RWPE1 (cell line): ENCODE results near the gene STARD5.

Source experiments
- CTCF ChIA-PET: fragments of 350-600 bp; sonication (Branson Sonifier 250); formaldehyde crosslinking; extraction: SDS; loops from one replicate; lab custom pipeline; 2021; lab: Yijun Ruan, JAX
- POLR2A ChIA-PET: fragments of 400-600 bp; formaldehyde crosslinking; extraction: SDS; loops from one replicate; lab custom pipeline; 2020; ENCODE audit warnings: antibody characterized with exemption; ENCODE audit not compliant: low non-redundant PET; lab: Yijun Ruan, JAX
- DNase-seq: peaks from one replicate; pipeline ENCODE4 v3.0.0; 2012; ENCODE audit warnings: low spot score
- H3K27ac ChIP-seq: fragments of 450-650 bp; 2 replicates; pipeline ENCODE4 v1.5.1; 2017
- CTCF ChIP-seq: fragments of 450-650 bp; conservative IDR thresholded peaks from 2 replicates; pipeline ENCODE4 v1.5.1; 2017; ENCODE audit warnings: low read depth, mild to moderate bottlenecking

Gene STARD5

GRCh38 chr15:81294516-81294880 lies 29.4 kb downstream of the STARD5 start:
- no peak for TF ChIP-seq CTCF
- no peak overlapping the region for H3K27ac ChIP-seq
- no peak for DNase-seq
- ChIA-PET CTCF (interaction anchor here (0.7 kb wide), 1 partner anchor 14 kb away, joined by 3 read pairs; no protein-coding TSS in a partner anchor), POLR2A (no interaction called here)

GRCh38 chr15:81293728-81294515 lies 30.0 kb downstream of the STARD5 start:
- POLR2A ChIA-PET: no interaction called here
- no peak overlapping the region for H3K27ac ChIP-seq
- CTCF ChIA-PET: interaction anchor here (0.7 to 1.5 kb wide), 2 partner anchors 14 to 95 kb away, joined by 3 to 4 read pairs; no protein-coding TSS in a partner anchor
- TF ChIP-seq CTCF: no peak
- DNase-seq: no peak

DNA sequence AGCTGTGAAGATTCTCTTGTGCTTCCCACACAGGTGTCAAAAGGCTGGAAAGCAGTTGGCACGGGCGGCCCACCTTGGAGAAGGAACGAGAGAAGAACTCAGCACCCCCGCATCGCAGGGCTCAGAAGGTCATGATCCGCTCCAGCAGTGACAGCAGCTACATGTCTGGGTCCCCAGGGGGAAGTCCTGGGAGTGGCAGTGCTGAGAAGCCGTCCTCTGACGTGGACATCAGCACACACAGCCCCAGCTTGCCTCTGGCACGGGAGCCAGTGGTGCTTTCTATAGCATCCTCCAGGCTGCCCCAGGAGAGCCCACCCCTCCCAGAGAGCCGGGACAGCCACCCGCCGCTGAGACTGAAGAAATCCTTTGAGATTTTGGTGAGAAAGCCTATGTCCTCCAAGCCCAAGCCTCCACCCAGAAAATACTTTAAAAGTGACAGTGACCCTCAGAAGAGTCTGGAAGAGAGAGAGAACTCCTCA lies 31.4 kb downstream of the STARD5 start:
- ChIA-PET POLR2A (no interaction called here), CTCF (interaction anchor here (0.5 to 2.4 kb wide), 3 partner anchors 26 to 1666 kb away, joined by 4 to 7 read pairs (median 4); no protein-coding TSS in a partner anchor)
- H3K27ac ChIP-seq: no peak overlapping the region
- no peak for DNase-seq
- TF ChIP-seq CTCF: no peak

DNA sequence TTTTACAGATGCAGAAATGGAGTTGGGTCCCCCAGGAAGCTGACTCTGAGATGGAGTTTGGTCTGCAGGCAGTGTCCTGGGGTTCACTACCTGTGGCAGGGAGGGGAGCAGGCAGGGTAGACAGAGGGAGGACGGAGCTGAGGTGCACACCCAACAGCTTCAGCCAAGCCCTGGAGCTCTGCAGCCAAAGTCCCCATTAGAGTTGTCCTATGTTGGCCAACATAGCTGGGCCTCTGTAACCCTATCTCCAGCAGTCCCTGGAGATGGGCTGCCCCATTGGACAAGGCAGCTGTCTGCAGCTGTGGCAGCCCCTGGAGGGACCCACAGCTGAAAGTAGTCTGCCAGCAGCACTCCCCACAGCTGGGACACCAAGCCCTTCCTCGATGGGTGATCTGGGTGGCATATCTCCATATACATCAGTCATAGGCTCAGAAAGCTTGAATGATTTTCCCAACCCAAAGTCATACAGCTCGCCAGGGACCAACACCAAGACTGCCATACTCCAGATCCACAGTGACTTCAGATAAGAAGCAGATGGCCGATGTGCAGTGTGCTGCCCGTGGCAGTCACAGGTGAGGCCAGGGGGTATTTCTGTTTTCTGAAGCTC lies 31.9 kb downstream of the STARD5 start:
- no peak overlapping the region for H3K27ac ChIP-seq
- no peak for DNase-seq
- ChIA-PET CTCF (interaction anchor here (0.5 to 2.4 kb wide), 3 partner anchors 26 to 1666 kb away, joined by 3 to 7 read pairs (median 4); no protein-coding TSS in a partner anchor), POLR2A (no interaction called here)
- no peak for TF ChIP-seq CTCF

DNA sequence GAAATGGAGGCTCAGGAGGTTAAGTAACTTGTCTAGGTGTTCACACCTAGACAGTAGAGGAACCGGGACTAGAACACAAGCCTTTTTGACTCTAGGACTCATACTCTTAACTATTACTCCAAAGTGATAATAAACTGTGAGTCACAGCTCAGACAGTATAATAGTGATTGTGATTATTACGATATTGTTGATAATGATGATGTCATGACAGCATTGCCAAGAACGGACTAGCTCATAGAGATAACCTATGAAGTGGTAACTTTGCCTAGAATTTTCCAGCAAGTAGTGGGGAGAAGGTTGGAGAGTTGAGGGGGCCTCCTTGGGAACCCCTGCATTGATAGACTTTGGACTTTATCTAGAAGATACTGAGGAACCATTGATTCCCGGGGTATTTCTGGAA lies 34.0 kb downstream of the STARD5 start:
- TF ChIP-seq CTCF: no peak
- ChIA-PET POLR2A (no interaction called here), CTCF (interaction anchor here (0.6 to 0.7 kb wide), 3 partner anchors 15 to 567 kb away, joined by 3 to 4 read pairs (median 4); no protein-coding TSS in a partner anchor)
- no peak overlapping the region for H3K27ac ChIP-seq
- DNase-seq: no peak

DNA sequence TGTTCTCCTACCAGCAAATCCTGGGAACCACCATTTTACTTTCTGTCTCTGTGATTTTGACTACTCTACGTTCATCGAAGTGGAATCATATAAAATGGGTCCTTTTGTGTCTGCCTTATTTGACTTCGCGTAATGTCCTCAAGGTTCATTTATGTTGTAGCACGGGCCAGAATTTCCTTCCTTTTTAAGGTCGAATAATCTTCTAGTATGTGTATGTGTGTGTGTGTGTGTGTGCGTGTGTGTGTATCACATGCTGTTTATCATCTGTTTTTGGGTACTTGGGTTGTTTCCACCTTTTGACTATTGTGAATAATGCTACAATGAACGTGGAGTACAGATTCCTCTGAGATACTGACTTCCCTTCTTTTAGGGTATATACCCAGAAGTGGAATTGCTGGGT lies 35.3 kb downstream of the STARD5 start:
- no peak overlapping the region for H3K27ac ChIP-seq
- TF ChIP-seq CTCF: no peak
- ChIA-PET CTCF (no interaction called here), POLR2A (no interaction called here)
- DNase-seq: no peak
